ENCODE data around the gene TAC4.

Gene TAC4

DNA sequence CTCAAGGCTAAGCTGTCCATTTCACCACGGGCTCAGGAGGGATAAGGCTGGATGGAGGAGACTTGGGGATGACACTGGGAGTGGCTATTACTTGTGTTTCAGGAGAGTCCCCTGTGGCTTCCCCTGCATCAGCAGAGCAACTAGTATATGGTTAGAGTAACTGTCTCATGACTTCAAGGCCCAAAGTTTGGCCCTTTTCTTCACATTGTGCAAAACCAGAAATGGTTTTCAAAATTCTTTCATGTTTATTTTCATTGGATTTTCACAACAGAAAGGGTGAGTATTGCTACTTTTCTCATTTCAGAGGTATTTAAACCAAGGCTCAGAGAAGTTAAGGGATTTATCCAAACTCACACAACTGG is 18.1 kb upstream of the TAC4 start:
- DNase-seq (ENCODE audit: low read depth): no peak
- TF ChIP-seq, protein P1, sequence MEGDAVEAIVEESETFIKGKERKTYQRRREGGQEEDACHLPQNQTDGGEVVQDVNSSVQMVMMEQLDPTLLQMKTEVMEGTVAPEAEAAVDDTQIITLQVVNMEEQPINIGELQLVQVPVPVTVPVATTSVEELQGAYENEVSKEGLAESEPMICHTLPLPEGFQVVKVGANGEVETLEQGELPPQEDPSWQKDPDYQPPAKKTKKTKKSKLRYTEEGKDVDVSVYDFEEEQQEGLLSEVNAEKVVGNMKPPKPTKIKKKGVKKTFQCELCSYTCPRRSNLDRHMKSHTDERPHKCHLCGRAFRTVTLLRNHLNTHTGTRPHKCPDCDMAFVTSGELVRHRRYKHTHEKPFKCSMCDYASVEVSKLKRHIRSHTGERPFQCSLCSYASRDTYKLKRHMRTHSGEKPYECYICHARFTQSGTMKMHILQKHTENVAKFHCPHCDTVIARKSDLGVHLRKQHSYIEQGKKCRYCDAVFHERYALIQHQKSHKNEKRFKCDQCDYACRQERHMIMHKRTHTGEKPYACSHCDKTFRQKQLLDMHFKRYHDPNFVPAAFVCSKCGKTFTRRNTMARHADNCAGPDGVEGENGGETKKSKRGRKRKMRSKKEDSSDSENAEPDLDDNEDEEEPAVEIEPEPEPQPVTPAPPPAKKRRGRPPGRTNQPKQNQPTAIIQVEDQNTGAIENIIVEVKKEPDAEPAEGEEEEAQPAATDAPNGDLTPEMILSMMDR (IDR thresholded peaks at IDR 0.05; ENCODE audit: low read depth, low read length, missing control alignments): no peak
- no peak overlapping the region for H3K4me3 ChIP-seq (ENCODE audit: low read depth, low read length)

DNA sequence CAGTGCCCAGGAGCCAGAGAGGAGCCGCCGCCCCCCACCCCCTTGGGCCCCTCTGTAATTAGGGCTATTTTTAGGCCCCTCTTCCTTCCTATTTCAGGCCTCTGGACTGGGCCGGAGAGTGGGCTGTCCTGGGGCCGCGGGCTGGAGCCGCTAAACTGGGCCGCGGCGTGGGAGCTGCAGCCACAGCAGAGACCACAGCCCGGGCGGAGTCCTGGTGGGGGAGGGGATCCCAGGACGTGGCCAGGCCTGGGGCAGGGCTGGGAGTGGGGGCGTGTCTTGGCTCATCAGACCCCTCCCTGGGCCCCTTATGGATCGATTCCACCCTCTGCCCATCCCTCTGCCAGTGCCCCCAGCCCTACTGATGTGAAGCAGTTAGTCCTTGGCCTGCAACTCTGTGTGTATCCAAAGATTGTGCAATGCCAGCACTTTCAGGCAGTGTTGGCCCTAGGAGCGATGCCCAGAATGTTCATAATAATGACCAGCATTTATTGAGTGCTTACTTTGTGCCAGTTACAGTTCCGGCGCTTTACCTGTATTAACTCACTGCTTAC is 15.0 kb upstream of the TAC4 start:
- DNase-seq (ENCODE audit: low read depth): no peak
- H3K4me3 ChIP-seq (ENCODE audit: low read depth, low read length): no peak overlapping the region
- TF ChIP-seq, protein P1 (IDR thresholded peaks at IDR 0.05; ENCODE audit: low read depth, low read length, missing control alignments): no peak

DNA sequence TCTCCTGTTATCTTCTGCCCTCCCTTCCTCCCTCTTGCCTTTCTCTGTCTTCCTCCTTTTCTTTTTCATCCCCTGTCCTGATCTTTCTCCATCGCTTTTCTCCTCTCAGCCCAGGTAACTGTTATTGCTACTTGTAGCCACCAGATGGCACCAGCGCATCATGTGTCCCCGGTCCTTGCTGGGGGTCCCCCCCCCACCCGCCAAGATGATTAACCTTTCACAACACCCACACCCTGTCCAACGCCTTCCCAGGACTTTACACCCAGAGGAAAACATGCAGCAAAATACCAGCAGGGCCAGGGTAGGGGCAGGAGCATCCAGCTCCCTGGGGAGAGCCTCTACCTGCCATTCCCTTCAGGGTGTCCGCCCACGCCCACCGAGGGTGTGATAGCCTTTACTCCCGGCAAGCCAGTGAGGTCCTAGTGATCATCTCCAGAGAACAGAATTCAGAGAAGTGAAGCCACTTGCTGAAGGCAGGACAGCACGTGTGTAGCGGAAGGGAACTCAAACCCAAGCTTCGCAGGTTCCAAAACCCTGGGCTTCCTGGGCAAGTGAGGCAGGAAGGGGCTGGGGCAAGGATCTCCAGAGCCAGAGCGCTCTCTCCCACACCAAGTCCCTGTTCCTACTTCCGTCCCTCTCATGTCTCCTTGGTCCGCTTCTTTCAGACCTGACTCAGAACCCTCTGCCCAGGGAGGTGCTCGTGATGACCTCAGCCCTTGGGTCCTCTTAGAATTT is 13.4 kb upstream of the TAC4 start:
- no peak overlapping the region for H3K4me3 ChIP-seq (ENCODE audit: low read depth, low read length)
- TF ChIP-seq, protein P1 (IDR thresholded peaks at IDR 0.05; ENCODE audit: low read depth, low read length, missing control alignments): peak; percentile 78
- no peak for DNase-seq (ENCODE audit: low read depth)

DNA sequence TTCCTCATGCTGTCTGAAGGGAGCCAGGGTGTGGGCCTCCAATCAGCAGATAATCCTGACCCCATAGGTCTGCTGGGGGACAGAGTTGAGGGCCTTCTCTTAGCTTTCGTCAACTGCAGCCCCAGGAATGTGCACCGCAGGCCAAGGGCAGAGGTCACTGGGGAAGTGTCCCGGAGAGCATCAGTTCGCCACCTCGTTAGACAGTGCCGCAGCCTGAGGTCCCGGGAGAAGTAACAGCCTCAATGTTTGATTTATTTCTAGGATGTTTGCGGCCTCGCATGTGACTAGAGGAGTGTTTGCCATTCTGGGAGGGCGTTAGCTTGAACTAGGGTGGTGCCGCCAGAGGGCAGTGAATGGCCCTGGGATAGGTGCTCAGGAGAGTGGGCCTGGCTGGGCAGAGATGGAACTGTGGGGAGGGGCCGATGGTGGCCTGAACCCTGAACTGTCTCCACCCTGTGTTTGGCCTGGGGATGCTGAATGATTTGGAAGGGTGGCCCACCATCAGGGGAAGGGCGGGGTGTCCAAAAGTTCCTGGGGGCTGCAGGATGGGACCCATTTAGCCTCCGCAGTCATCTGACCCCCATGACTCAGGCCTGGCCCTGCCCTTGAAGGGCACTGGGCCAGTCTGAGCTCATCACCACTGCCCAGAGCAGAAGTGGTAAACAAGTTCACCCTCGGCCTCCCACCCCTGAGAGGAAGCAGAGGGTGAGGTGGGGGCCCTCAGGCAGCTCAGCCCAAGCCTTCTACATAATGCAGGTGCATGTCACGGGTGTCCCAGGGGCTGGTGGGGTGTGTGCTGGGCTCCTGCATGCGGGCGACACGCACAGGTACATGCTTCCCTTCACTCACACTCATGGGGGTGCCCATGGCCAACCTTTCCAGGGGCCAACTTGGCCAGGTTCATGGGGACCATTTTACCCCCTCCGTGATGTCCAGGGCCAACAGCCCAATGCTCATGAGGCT is 12.4 kb upstream of the TAC4 start:
- DNase-seq (ENCODE audit: low read depth): no peak
- H3K4me3 ChIP-seq (ENCODE audit: low read depth, low read length): no peak overlapping the region
- TF ChIP-seq, protein P1 (IDR thresholded peaks at IDR 0.05; ENCODE audit: low read depth, low read length, missing control alignments): no peak

DNA sequence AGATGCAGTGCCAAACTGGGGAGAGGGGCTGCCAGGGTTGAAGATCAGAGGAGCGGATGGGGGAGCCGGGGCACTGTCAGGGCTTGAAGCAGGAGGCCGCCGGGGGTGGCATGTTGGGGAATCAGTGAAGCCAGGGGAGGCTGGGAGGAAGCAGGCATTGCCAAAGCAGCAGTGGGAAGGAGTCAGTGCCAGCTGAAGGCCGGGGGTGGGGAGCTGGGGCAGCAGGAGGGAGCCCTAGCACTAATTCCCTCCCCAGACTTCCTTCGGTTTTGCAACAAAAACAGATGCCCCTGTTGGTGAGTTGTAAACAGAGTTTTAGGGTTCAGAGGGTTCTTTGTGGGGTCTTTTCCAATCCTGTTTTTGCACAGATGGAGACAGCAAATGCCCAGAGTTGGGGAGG is 10.9 kb upstream of the TAC4 start:
- TF ChIP-seq, protein P1 (IDR thresholded peaks at IDR 0.05; ENCODE audit: low read depth, low read length, missing control alignments): no peak
- no peak for DNase-seq (ENCODE audit: low read depth)
- H3K4me3 ChIP-seq (ENCODE audit: low read depth, low read length): no peak overlapping the region

DNA sequence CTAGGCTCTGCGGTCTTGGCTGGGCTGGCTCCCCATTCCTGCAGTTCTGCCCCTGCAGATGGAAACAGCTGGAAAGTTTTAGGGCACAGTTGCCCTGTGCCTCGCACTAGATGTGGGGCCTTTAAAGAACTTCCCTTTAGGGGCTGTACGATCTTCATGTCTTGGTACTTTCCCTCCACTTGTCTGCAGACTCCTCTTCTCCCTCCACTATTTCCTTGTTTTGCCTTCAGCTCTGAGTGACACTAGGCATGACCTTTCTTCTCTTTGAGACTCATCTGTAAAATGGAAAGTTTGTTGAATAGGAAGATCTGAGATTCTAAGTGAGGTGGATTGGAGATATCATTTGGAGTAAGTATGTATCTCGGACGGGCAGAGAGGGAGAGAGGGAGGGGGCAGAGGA is 6.3 kb upstream of the TAC4 start:
- no peak for DNase-seq (ENCODE audit: low read depth)
- TF ChIP-seq, protein P1 (IDR thresholded peaks at IDR 0.05; ENCODE audit: low read depth, low read length, missing control alignments): no peak
- no peak overlapping the region for H3K4me3 ChIP-seq (ENCODE audit: low read depth, low read length)
